T-cell (primary cell): Measurements from ENCODE around the gene EYA2. TPM values are rescaled to one million over a fixed set of nuclear protein-coding genes. Genes with fewer than 3 reads are reported as not detected.

Experiments
- ATAC-seq, 4 experiments: fragments of 200-7000 bp in 3 of 4; fragments of 150-1000 bp in 1 of 4; cut with Tn5 transposase; replicated peaks in 1 of 4; 1 replicate in 3 of 4; 2 replicates in 1 of 4; pipeline ENCODE4 v1.10.0; 2021; ENCODE audit warnings: moderate library complexity in 3 of 4, mild to moderate bottlenecking in 2 of 4, moderate number of reproducible peaks in 1 of 4
- CTCF ChIA-PET, 2 donors: fragments of 300-600 bp; sonication (Branson Sonifier 250); formaldehyde crosslinking; loops; one replicate each; lab custom pipeline; 2022; ENCODE audit warnings: antibody characterized with exemption in 2 of 2; lab: Charles Lee
- POLR2A ChIA-PET, 2 donors: fragments of 300-600 bp; sonication (Branson Sonifier 250); formaldehyde crosslinking; loops; one replicate each; lab custom pipeline; 2022; ENCODE audit warnings: antibody characterized with exemption in 2 of 2; lab: Charles Lee
- DNase-seq, 35 experiments: peaks; one replicate each; pipeline versions ENCODE4 v3.0.0 to v3.0.0-alpha.2; 2013 to 2023
- H3K27ac ChIP-seq: one replicate; pipeline ENCODE4 v1.5.1; 2013; ENCODE audit warnings: low read length
- H3K27me3 ChIP-seq, 2 experiments: replicated peaks in 1 of 2; 1 replicate in 1 of 2; 2 replicates in 1 of 2; pipeline versions ENCODE4 v1.6.1 to v1.7.0; 2013; ENCODE audit warnings: low read length in 1 of 2, mixed read lengths in 1 of 2; ENCODE audit not compliant: control insufficient read depth in 2 of 2, insufficient read depth in 2 of 2; ENCODE audit errors: extremely low read depth in 1 of 2
- H3K36me3 ChIP-seq, 2 donors: 1 replicate in 1 of 2; 2 replicates in 1 of 2; pipeline versions ENCODE4 v1.6.1 to v1.7.0; 2013; ENCODE audit warnings: low read length in 1 of 2; ENCODE audit not compliant: control insufficient read depth in 2 of 2, insufficient read depth in 1 of 2; ENCODE audit errors: extremely low read depth in 1 of 2
- H3K4me1 ChIP-seq, 2 experiments: 1 replicate in 1 of 2; 2 replicates in 1 of 2; pipeline versions ENCODE4 v1.6.1 to v1.7.0; 2013; ENCODE audit warnings: low read length in 2 of 2, mixed read lengths in 1 of 2; ENCODE audit not compliant: insufficient read depth in 2 of 2, control insufficient read depth in 1 of 2; ENCODE audit errors: extremely low read depth in 1 of 2
- H3K4me3 ChIP-seq, 2 donors: 1 replicate in 1 of 2; 2 replicates in 1 of 2; pipeline versions ENCODE4 v1.5.1 to v1.7.0; 2013; ENCODE audit warnings: mild to moderate bottlenecking in 2 of 2, low read length in 1 of 2, moderate library complexity in 1 of 2; ENCODE audit not compliant: control insufficient read depth in 1 of 2; ENCODE audit errors: extremely low read depth in 1 of 2
- H3K9me3 ChIP-seq: 2 replicates; pipeline ENCODE4 v1.7.0; 2013
- H3K27ac Mint-ChIP-seq, 2 donors: one replicate each; pipeline ENCODE4 v1.8.0; 2020 to 2021; ENCODE audit warnings: mild to moderate bottlenecking in 2 of 2, mixed read lengths in 2 of 2
- H3K27me3 Mint-ChIP-seq, 2 donors: one replicate each; pipeline ENCODE4 v1.8.0; 2021 to 2022; ENCODE audit warnings: mixed read lengths in 2 of 2
- H3K36me3 Mint-ChIP-seq: one replicate; pipeline ENCODE4 v1.8.0; 2021; ENCODE audit warnings: mixed read lengths
- H3K4me1 Mint-ChIP-seq, 3 donors: one replicate each; pipeline ENCODE4 v1.8.0; 2020 to 2022; ENCODE audit warnings: mixed read lengths in 3 of 3, mild to moderate bottlenecking in 1 of 3
- H3K4me3 Mint-ChIP-seq, 3 donors: one replicate each; pipeline ENCODE4 v1.8.0; 2020 to 2022; ENCODE audit warnings: mild to moderate bottlenecking in 3 of 3, mixed read lengths in 3 of 3, moderate library complexity in 3 of 3
- H3K9me3 Mint-ChIP-seq, 3 donors: one replicate each; pipeline ENCODE4 v1.8.0; 2020 to 2022; ENCODE audit warnings: mixed read lengths in 3 of 3
- WGBS: methylation state at CpG from one replicate; pipeline ENCODE4 v1.1.5; 2013; ENCODE audit warnings: missing lambda C conversion rate; ENCODE audit not compliant: insufficient coverage; 5-methylcytosine and 5-hydroxymethylcytosine counted together
- total RNA-seq, 35 experiments: library from RNA in 6 of 35; stranded (reverse) in 6 of 35; fragments of 120-200 nt in 1 of 35; gene quantifications; one replicate each; pipeline versions ENCODE4 v1.2.1 to v1.2.4 and lab custom pipeline; 2013 to 2026

EYA2 gene
- total RNA-seq, 5 donors from 2014 or later (not counting 1 experiment from before 2014, with no cell fraction given), result not detected

DNA sequence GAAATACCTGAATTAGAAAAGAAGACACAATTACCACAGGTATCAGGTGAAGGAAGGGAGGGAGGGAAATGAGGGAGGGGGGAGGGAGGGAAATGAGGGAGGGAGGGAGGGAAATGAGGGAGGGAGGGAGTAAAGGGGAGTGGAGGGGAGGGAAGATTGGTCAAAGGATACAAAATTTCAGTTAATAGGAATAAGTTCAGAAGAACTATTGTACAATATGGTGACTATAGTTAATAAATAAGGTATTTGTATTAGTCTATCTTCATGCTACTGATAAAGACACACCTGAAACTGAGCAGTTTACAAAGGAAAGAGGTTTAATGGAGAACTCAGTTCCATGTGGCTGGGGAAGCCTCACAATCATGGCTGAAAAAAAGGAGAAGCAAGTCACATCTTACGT lies 185.7 kb downstream of the EYA2 start:
- no peak for DNase-seq
- Histone ChIP-seq H3K27me3 (peaks cover 0 to 17% of the 10 kb centered on the region in 2 experiments), H3K36me3 (no peaks in the 10 kb centered on the region), H3K4me1 (no peaks in the 10 kb centered on the region), H3K4me3 (no peak overlapping the region), H3K9me3 (no peaks in the 10 kb centered on the region), H3K27ac (no peak overlapping the region)
- H3K36me3 Mint-ChIP-seq, result no peaks in the 10 kb centered on the region
- H3K4me3 Mint-ChIP-seq, result no peak overlapping the region
- ChIA-PET CTCF (no interaction called here), POLR2A (no interaction called here)
- H3K27me3 Mint-ChIP-seq, result peaks cover 13 to 23% of the 10 kb centered on the region in 2 donors
- ATAC-seq, result no peak
- H3K4me1 Mint-ChIP-seq, result no peaks in the 10 kb centered on the region
- H3K27ac Mint-ChIP-seq, result no peak overlapping the region
- WGBS, result no CpG with 5 or more reads among the region's 1 CpG
- peaks cover 3 to 19% (median 7%) of the 10 kb centered on the region in 3 donors for H3K9me3 Mint-ChIP-seq

DNA sequence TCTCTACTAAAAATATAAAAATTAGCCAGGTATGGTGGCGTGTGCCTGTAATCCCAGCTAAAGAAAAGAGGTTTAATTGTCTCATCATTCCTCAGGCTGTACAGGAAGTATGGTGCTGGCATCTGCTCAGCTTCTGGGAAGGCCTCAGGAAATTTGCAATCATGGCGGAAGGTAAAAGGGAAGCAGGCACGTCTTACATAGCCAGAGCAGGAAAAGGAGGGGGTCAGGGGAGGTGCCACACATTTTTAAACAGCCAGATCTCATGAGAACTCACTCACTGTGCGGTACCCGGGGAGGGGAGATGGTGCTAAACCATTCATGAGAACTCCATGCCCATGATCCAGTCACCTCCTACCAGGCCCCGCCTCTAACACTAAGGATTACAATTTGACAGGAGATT lies 191.7 kb downstream of the EYA2 start:
- Mint-ChIP-seq H3K27ac (no peak overlapping the region), H3K9me3 (no peaks in the 10 kb centered on the region), H3K27me3 (peaks cover 16% of the 10 kb centered on the region in 2 donors), H3K4me3 (no peak overlapping the region), H3K36me3 (no peaks in the 10 kb centered on the region), H3K4me1 (no peaks in the 10 kb centered on the region)
- Histone ChIP-seq H3K27me3 (peaks cover 0 to 14% of the 10 kb centered on the region in 2 experiments), H3K36me3 (no peaks in the 10 kb centered on the region), H3K27ac (no peak overlapping the region), H3K4me1 (no peaks in the 10 kb centered on the region), H3K9me3 (no peaks in the 10 kb centered on the region), H3K4me3 (no peak overlapping the region)
- POLR2A ChIA-PET, result interaction anchor here in 1 of 2 donors (0.5 kb wide), 1 partner anchor 784 kb away, joined by 3 read pairs; no protein-coding TSS in a partner anchor
- no CpG with 5 or more reads among the region's 6 CpGs for WGBS
- DNase-seq, result no peak
- CTCF ChIA-PET, result no interaction called here
- no peak for ATAC-seq

DNA sequence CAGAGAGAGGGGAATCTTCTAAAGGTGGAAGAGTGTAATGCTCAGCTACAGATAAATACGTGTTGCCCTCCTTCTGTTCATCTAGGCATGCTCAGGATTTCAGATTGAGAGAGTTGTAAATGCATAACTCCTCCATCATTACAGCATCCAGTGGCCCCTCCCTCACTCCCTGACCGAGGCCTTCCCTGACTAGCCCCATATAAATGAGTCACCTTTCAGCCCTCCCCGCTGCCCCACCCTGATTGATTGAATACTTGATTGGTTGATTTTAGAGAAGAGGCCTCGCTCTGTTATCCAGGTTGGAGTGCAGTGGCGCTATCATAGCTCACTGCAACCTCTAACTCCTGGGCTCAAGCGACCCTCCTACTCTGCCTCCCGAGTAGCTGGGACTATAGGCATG lies 193.7 kb downstream of the EYA2 start:
- Histone ChIP-seq H3K27ac (no peak overlapping the region), H3K4me3 (no peak overlapping the region), H3K36me3 (no peaks in the 10 kb centered on the region), H3K9me3 (no peaks in the 10 kb centered on the region), H3K4me1 (no peaks in the 10 kb centered on the region), H3K27me3 (peaks cover 0 to 12% of the 10 kb centered on the region in 2 experiments)
- peaks cover 11 to 26% of the 10 kb centered on the region in 2 donors for H3K27me3 Mint-ChIP-seq
- H3K36me3 Mint-ChIP-seq, result no peaks in the 10 kb centered on the region
- POLR2A ChIA-PET, result no interaction called here
- CTCF ChIA-PET, result no interaction called here
- H3K9me3 Mint-ChIP-seq, result no peaks in the 10 kb centered on the region
- WGBS, result 76% methylated on average over 2 of the region's 7 CpGs
- H3K4me1 Mint-ChIP-seq, result no peaks in the 10 kb centered on the region
- ATAC-seq (no peak), DNase-seq (no peak)
- H3K4me3 Mint-ChIP-seq, result no peak overlapping the region
- no peak overlapping the region for H3K27ac Mint-ChIP-seq

DNA sequence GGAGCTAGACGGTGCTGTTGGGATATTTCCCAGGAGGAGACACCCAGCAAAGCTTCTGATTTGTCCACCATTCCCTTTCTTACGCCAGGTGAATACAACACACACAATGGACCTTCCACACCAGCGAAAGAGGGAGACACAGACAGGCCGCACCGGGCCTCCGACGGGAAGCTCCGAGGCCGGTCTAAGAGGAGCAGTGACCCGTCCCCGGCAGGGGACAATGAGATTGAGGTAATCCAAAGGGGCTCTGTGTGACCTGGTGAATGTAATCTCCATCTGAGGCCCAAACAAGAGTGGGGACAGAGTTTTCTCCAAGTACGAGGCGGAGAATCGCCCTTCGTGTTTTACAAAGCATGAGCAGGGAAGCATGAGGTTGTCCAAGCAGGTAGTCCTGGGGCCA lies 194.5 kb downstream of the EYA2 start:
- WGBS, result 86% methylated on average over 8 of the region's 15 CpGs
- Histone ChIP-seq H3K27ac (no peak overlapping the region), H3K27me3 (peaks cover 0 to 14% of the 10 kb centered on the region in 2 experiments), H3K9me3 (no peaks in the 10 kb centered on the region), H3K36me3 (no peaks in the 10 kb centered on the region), H3K4me1 (no peaks in the 10 kb centered on the region), H3K4me3 (no peak overlapping the region)
- Mint-ChIP-seq H3K27ac (no peak overlapping the region), H3K9me3 (no peaks in the 10 kb centered on the region), H3K4me1 (no peaks in the 10 kb centered on the region), H3K27me3 (peaks cover 11 to 21% of the 10 kb centered on the region in 2 donors), H3K36me3 (no peaks in the 10 kb centered on the region), H3K4me3 (no peak overlapping the region)
- POLR2A ChIA-PET, result no interaction called here
- ATAC-seq (no peak), DNase-seq (no peak)
- CTCF ChIA-PET, result no interaction called here

DNA sequence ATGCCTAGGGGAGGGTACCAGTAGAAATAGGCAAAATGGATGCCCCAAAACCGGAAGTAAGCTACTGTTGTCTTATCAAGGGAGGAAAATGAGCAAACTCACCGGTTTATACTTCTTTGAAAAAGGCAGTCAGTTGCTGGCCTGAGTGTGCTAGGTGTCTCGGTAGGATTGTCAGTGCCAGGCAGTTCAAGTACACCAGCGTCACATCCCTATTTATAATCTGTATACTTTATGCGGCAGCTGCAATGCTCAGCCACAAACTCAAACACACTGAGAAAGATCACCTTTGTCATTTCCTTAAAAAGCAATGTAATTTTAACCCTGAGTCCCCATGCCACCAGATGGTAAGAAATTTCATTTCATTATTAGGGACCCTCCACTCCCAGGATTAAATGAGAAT lies 196.2 kb downstream of the EYA2 start:
- Mint-ChIP-seq H3K4me3 (no peak overlapping the region), H3K4me1 (no peaks in the 10 kb centered on the region), H3K9me3 (peaks cover 0 to 8% (median 5%) of the 10 kb centered on the region in 3 donors), H3K27ac (no peak overlapping the region), H3K27me3 (peaks cover 11 to 23% of the 10 kb centered on the region in 2 donors), H3K36me3 (no peaks in the 10 kb centered on the region)
- ChIA-PET POLR2A (no interaction called here), CTCF (no interaction called here)
- no peak overlapping the region for H3K27ac ChIP-seq
- WGBS, result 75% methylated on average over 5 of the region's 5 CpGs
- no peaks in the 10 kb centered on the region for H3K4me1 ChIP-seq
- H3K36me3 ChIP-seq, result no peaks in the 10 kb centered on the region
- ATAC-seq (no peak), DNase-seq (no peak)
- H3K27me3 ChIP-seq, result peaks cover 0 to 14% of the 10 kb centered on the region in 2 experiments
- no peak overlapping the region for H3K4me3 ChIP-seq
- no peaks in the 10 kb centered on the region for H3K9me3 ChIP-seq

DNA sequence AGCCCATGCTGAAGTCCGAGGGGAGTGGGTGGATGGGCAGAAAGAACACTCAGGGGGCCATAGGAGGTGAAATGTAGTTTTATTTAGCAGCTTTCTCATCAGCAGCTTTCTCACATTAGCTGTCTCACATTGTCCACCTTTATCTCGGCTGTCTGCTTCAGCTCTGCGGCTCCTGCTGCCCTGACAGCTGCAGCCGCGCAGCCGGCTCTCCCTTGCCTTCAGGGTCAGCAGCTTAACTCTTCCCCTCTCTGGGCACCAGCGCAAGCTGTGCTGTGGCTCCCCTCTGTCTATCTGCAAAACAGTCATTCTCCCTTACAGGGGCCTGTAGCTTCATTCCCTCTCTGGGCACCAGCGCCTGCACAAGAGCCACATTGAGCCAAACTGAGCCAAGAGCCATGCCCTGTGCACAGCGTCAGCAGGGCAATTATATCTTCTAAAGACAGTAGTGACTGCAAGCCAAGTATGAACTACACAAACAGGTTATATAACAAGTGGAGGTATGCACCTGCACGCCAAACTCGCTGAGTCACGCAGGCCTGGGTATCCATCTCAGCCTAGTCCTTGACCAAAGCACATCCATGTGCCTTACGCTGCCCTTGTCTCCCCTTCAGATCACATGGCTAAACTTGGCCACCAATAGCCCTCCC lies 198.8 kb downstream of the EYA2 start:
- no peak overlapping the region for H3K4me3 ChIP-seq
- no peaks in the 10 kb centered on the region for H3K36me3 ChIP-seq
- H3K4me1 Mint-ChIP-seq, result no peaks in the 10 kb centered on the region
- no peaks in the 10 kb centered on the region for H3K36me3 Mint-ChIP-seq
- peaks cover 0 to 18% (median 8%) of the 10 kb centered on the region in 3 donors for H3K9me3 Mint-ChIP-seq
- H3K4me3 Mint-ChIP-seq, result no peak overlapping the region
- ChIA-PET CTCF (no interaction called here), POLR2A (no interaction called here)
- ATAC-seq (no peak), DNase-seq (no peak)
- H3K27me3 ChIP-seq, result peaks cover 0 to 14% of the 10 kb centered on the region in 2 experiments
- peaks cover 12 to 25% of the 10 kb centered on the region in 2 donors for H3K27me3 Mint-ChIP-seq
- H3K9me3 ChIP-seq, result no peaks in the 10 kb centered on the region
- no peaks in the 10 kb centered on the region for H3K4me1 ChIP-seq
- 90% methylated on average over 9 of the region's 13 CpGs for WGBS
- H3K27ac ChIP-seq, result no peak overlapping the region
- H3K27ac Mint-ChIP-seq, result no peak overlapping the region
